GM18870 (cell line): Measurements from ENCODE around the gene VILL.

Source experiments
- ATAC-seq: cut with Tn5 transposase; IDR thresholded peaks from one replicate; pipeline ENCODE4 v1.9.1; 2021; ENCODE audit warnings: moderate library complexity; ENCODE audit not compliant: unreplicated experiment

VILL gene

GRCh38 chr3:37999836-38000235 is 9.2 kb downstream of the VILL start:
- ATAC-seq: no peak

- no peak for ATAC-seq
Measured at GRCh38 chr3:38000242-38000916, 9.8 kb downstream of the VILL start.

- ATAC-seq: no peak
Measured at GRCh38 chr3:38000965-38001455, 10.4 kb downstream of the VILL start.

- ATAC-seq: no peak
Measured at GRCh38 chr3:38001456-38002081, 11.0 kb downstream of the VILL start.

- no peak for ATAC-seq
Measured at GRCh38 chr3:38002291-38002876, 11.8 kb downstream of the VILL start.

GRCh38 chr3:38002940-38003339 is 12.4 kb downstream of the VILL start:
- ATAC-seq: no peak

GRCh38 chr3:38003371-38003816 is 12.8 kb downstream of the VILL start:
- no peak for ATAC-seq

GRCh38 chr3:38003817-38004414 is 13.3 kb downstream of the VILL start:
- no peak for ATAC-seq

GRCh38 chr3:38004415-38005075 is 14.0 kb downstream of the VILL start:
- ATAC-seq: no peak

- ATAC-seq: no peak
Measured at GRCh38 chr3:38005076-38006020, 14.8 kb downstream of the VILL start.

GRCh38 chr3:38006031-38006430 is 15.4 kb downstream of the VILL start:
- no peak for ATAC-seq

- no peak for ATAC-seq
Measured at GRCh38 chr3:38006445-38006995, 15.9 kb downstream of the VILL start.

GRCh38 chr3:38007754-38008090 is 17.1 kb downstream of the VILL start:
- ATAC-seq: no peak

- ATAC-seq: no peak
Measured at GRCh38 chr3:38008191-38008701, 17.7 kb downstream of the VILL start.

- ATAC-seq: no peak
Measured at GRCh38 chr3:38008971-38009580, 18.5 kb downstream of the VILL start.

- no peak for ATAC-seq
Measured at GRCh38 chr3:38009807-38010591, 19.4 kb downstream of the VILL start.

- ATAC-seq: no peak
Measured at GRCh38 chr3:38011111-38011510, 20.5 kb downstream of the VILL start.

GRCh38 chr3:38015485-38015884 is 24.9 kb downstream of the VILL start:
- ATAC-seq: no peak

GRCh38 chr3:38015984-38016383 is 25.4 kb downstream of the VILL start:
- ATAC-seq: no peak
